Measurements from ENCODE around the gene GBA2.

Gene GBA2

GRCh38 chr9:35727676-35728040 lies 21.4 kb downstream of the GBA2 start:
- TF ChIP-seq TAF1 (IDR thresholded peaks at IDR 0.05; ENCODE audit: low read depth) (no peak), TEAD4 (IDR thresholded peaks at IDR 0.05) (no peak), USF1 (IDR thresholded peaks at IDR 0.05) (no peak), CEBPB (IDR thresholded peaks at IDR 0.05) (no peak), MAX (IDR thresholded peaks at IDR 0.05) (no peak), ZBTB7A (IDR thresholded peaks at IDR 0.05; ENCODE audit: low read depth) (no peak)

- TF ChIP-seq RAD21 (IDR thresholded peaks at IDR 0.05; ENCODE audit: low read depth) (0 out of 2 replicates have a peak, but pooled peaks have one; percentile 7), EGR1 (IDR thresholded peaks at IDR 0.05) (no peak)
Observed at GRCh38 chr9:35726931-35727330, 22.1 kb downstream of the GBA2 start.

GRCh38 chr9:35725362-35725761 lies 23.7 kb downstream of the GBA2 start:
- TF ChIP-seq EP300 (IDR thresholded peaks at IDR 0.05; ENCODE audit: borderline replicate concordance) (no peak), RAD21 (IDR thresholded peaks at IDR 0.05; ENCODE audit: low read depth) (no peak), TCF12 (IDR thresholded peaks at IDR 0.05; ENCODE audit: low read depth) (no peak), USF1 (IDR thresholded peaks at IDR 0.05) (no peak), YY1 (IDR thresholded peaks at IDR 0.05; ENCODE audit: low read depth) (no peak), CREB1 (IDR thresholded peaks at IDR 0.05; ENCODE audit: low read depth) (no peak), MAX (IDR thresholded peaks at IDR 0.05) (no peak), ZBTB7A (IDR thresholded peaks at IDR 0.05; ENCODE audit: low read depth) (no peak), TAF1 (IDR thresholded peaks at IDR 0.05; ENCODE audit: low read depth) (no peak), EGR1 (IDR thresholded peaks at IDR 0.05) (no peak), TEAD4 (IDR thresholded peaks at IDR 0.05) (no peak), REST (IDR thresholded peaks at IDR 0.05; ENCODE audit: low read depth) (no peak), NFIC (IDR thresholded peaks at IDR 0.05) (no peak), FOXM1 (IDR thresholded peaks at IDR 0.05; ENCODE audit: borderline replicate concordance, low read depth) (no peak), CEBPB (IDR thresholded peaks at IDR 0.05) (no peak)

- no peak for TF ChIP-seq YY1 (IDR thresholded peaks at IDR 0.05; ENCODE audit: low read depth)
- no peak for TF ChIP-seq TEAD4 (IDR thresholded peaks at IDR 0.05)
- no peak for TF ChIP-seq EGR1 (IDR thresholded peaks at IDR 0.05)
- no peak for TF ChIP-seq CREB1 (IDR thresholded peaks at IDR 0.05; ENCODE audit: low read depth)
- no peak for TF ChIP-seq USF1 (IDR thresholded peaks at IDR 0.05)
- TF ChIP-seq REST (IDR thresholded peaks at IDR 0.05; ENCODE audit: low read depth) = no peak
- no peak for TF ChIP-seq ZBTB7A (IDR thresholded peaks at IDR 0.05; ENCODE audit: low read depth)
- no peak for TF ChIP-seq FOXM1 (IDR thresholded peaks at IDR 0.05; ENCODE audit: borderline replicate concordance, low read depth)
- TF ChIP-seq MAX (IDR thresholded peaks at IDR 0.05) = no peak
- TF ChIP-seq TCF12 (IDR thresholded peaks at IDR 0.05; ENCODE audit: low read depth) = no peak
- no peak for TF ChIP-seq EP300 (IDR thresholded peaks at IDR 0.05; ENCODE audit: borderline replicate concordance)
- no peak for TF ChIP-seq RAD21 (IDR thresholded peaks at IDR 0.05; ENCODE audit: low read depth)
- no peak for TF ChIP-seq CEBPB (IDR thresholded peaks at IDR 0.05)
- TF ChIP-seq TAF1 (IDR thresholded peaks at IDR 0.05; ENCODE audit: low read depth) = no peak
- TF ChIP-seq NFIC (IDR thresholded peaks at IDR 0.05) = no peak
Observed at GRCh38 chr9:35723908-35724307, 25.1 kb downstream of the GBA2 start.

- TF ChIP-seq YY1 (IDR thresholded peaks at IDR 0.05; ENCODE audit: low read depth) (no peak), EP300 (IDR thresholded peaks at IDR 0.05; ENCODE audit: borderline replicate concordance) (no peak), USF1 (IDR thresholded peaks at IDR 0.05) (no peak), ZBTB7A (IDR thresholded peaks at IDR 0.05; ENCODE audit: low read depth) (no peak), TCF12 (IDR thresholded peaks at IDR 0.05; ENCODE audit: low read depth) (no peak), TEAD4 (IDR thresholded peaks at IDR 0.05) (no peak), FOXM1 (IDR thresholded peaks at IDR 0.05; ENCODE audit: borderline replicate concordance, low read depth) (no peak), NFIC (IDR thresholded peaks at IDR 0.05) (no peak), MAX (IDR thresholded peaks at IDR 0.05) (no peak), RAD21 (IDR thresholded peaks at IDR 0.05; ENCODE audit: low read depth) (no peak), CREB1 (IDR thresholded peaks at IDR 0.05; ENCODE audit: low read depth) (no peak), EGR1 (IDR thresholded peaks at IDR 0.05) (no peak), REST (IDR thresholded peaks at IDR 0.05; ENCODE audit: low read depth) (no peak)
Observed at GRCh38 chr9:35723426-35723825, 25.6 kb downstream of the GBA2 start.
